ENCODE results near the gene ZNF579.

ZNF579 gene

DNA sequence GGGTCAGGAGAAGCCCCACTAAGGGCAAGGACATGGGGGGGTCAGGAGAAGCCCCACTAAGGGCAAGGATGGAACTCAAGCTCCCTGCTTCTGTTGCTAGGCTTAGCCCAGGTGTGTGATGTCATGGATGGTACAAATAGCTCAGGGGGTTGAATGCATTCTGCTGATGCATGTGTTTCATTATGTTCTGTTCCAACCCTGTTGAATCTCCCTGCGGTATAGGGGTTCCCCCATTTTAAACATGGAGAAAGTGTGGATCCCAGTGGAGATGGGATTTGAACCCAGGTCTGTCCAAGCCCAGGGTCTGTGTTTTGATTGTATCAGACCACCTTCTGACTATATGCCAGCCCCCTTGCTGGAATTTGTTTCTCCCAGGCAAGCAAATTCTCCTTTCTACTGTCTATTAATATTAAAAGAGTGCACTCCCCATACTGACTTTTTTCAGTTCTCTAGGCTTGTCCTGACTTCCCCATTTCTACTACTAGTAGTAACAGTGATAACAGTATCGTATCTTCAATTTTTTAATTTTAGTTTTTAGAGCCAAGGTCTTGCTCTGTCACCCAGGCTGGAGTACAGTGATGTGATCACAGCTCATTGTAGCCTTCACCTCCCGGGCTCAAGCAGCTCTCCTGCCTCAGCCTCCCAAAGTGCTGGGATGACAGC lies 31.5 kb upstream of the ZNF579 start:
- Histone ChIP-seq H3K4me1 (ENCODE audit: insufficient read depth, low read length) (peaks cover 12% of the 10 kb centered on the region), H3K27ac (ENCODE audit: low read length) (no peak overlapping the region), H3K36me3 (ENCODE audit: insufficient read depth, low read length) (peaks cover 54% of the 10 kb centered on the region), H4K20me1 (ENCODE audit: insufficient read depth, low read length) (peaks cover 43% of the 10 kb centered on the region), H2AFZ (ENCODE audit: low read depth, low read length) (no peak overlapping the region), H3K9ac (ENCODE audit: low read depth, low read length) (no peak overlapping the region), H3K27me3 (ENCODE audit: insufficient read depth, low read length, poor library complexity) (no peaks in the 10 kb centered on the region), H3K4me3 (ENCODE audit: low read depth in 1 of 2, low read length in 2 of 2) (no peak overlapping the region), H3K9me3 (ENCODE audit: insufficient read depth, low read length, severe bottlenecking) (no peaks in the 10 kb centered on the region), H3K4me2 (ENCODE audit: insufficient read depth, low read length) (no peak overlapping the region), H3K79me2 (ENCODE audit: insufficient read depth, low read length) (peaks cover 61% of the 10 kb centered on the region)
- DNase-seq (no peak), ATAC-seq (ENCODE audit: insufficient read depth, low read depth) (no peak)
- TF ChIP-seq, protein P1, sequence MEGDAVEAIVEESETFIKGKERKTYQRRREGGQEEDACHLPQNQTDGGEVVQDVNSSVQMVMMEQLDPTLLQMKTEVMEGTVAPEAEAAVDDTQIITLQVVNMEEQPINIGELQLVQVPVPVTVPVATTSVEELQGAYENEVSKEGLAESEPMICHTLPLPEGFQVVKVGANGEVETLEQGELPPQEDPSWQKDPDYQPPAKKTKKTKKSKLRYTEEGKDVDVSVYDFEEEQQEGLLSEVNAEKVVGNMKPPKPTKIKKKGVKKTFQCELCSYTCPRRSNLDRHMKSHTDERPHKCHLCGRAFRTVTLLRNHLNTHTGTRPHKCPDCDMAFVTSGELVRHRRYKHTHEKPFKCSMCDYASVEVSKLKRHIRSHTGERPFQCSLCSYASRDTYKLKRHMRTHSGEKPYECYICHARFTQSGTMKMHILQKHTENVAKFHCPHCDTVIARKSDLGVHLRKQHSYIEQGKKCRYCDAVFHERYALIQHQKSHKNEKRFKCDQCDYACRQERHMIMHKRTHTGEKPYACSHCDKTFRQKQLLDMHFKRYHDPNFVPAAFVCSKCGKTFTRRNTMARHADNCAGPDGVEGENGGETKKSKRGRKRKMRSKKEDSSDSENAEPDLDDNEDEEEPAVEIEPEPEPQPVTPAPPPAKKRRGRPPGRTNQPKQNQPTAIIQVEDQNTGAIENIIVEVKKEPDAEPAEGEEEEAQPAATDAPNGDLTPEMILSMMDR (IDR thresholded peaks at IDR 0.05; ENCODE audit: borderline replicate concordance, extremely low read depth, low read length, poor library complexity, severe bottlenecking) = no peak
- TF ChIP-seq EZH2 (IDR thresholded peaks at IDR 0.05; ENCODE audit: borderline replicate concordance, low read depth, low read length, severe bottlenecking) = no peak

GRCh38 chr19:55611300-55611982 lies 30.8 kb upstream of the ZNF579 start:
- no peak overlapping the region for H3K9ac ChIP-seq (ENCODE audit: low read depth, low read length)
- H3K4me3 ChIP-seq (ENCODE audit: low read depth in 1 of 2, low read length in 2 of 2) = no peak overlapping the region
- H3K79me2 ChIP-seq (ENCODE audit: insufficient read depth, low read length) = peaks cover 67% of the 10 kb centered on the region
- no peak overlapping the region for H3K27ac ChIP-seq (ENCODE audit: low read length)
- no peaks in the 10 kb centered on the region for H3K9me3 ChIP-seq (ENCODE audit: insufficient read depth, low read length, severe bottlenecking)
- ATAC-seq (ENCODE audit: insufficient read depth, low read depth) = no peak
- no peaks in the 10 kb centered on the region for H3K27me3 ChIP-seq (ENCODE audit: insufficient read depth, low read length, poor library complexity)
- no peak overlapping the region for H3K4me2 ChIP-seq (ENCODE audit: insufficient read depth, low read length)
- TF ChIP-seq, protein P1 (IDR thresholded peaks at IDR 0.05; ENCODE audit: borderline replicate concordance, extremely low read depth, low read length, poor library complexity, severe bottlenecking) = no peak
- TF ChIP-seq EZH2 (IDR thresholded peaks at IDR 0.05; ENCODE audit: borderline replicate concordance, low read depth, low read length, severe bottlenecking) = no peak
- no peak for DNase-seq
- H3K4me1 ChIP-seq (ENCODE audit: insufficient read depth, low read length) = peaks cover 19% of the 10 kb centered on the region
- peaks cover 55% of the 10 kb centered on the region for H3K36me3 ChIP-seq (ENCODE audit: insufficient read depth, low read length)
- H4K20me1 ChIP-seq (ENCODE audit: insufficient read depth, low read length) = peaks cover 43% of the 10 kb centered on the region
- H2AFZ ChIP-seq (ENCODE audit: low read depth, low read length) = no peak overlapping the region

- Histone ChIP-seq H4K20me1 (ENCODE audit: insufficient read depth, low read length) (peaks cover 34% of the 10 kb centered on the region), H3K4me2 (ENCODE audit: insufficient read depth, low read length) (no peak overlapping the region), H3K4me3 (ENCODE audit: low read depth in 1 of 2, low read length in 2 of 2) (no peak overlapping the region), H3K27me3 (ENCODE audit: insufficient read depth, low read length, poor library complexity) (no peaks in the 10 kb centered on the region), H3K27ac (ENCODE audit: low read length) (no peak overlapping the region), H3K4me1 (ENCODE audit: insufficient read depth, low read length) (peaks cover 33% of the 10 kb centered on the region), H3K79me2 (ENCODE audit: insufficient read depth, low read length) (peaks cover 73% of the 10 kb centered on the region), H3K36me3 (ENCODE audit: insufficient read depth, low read length) (peaks cover 39% of the 10 kb centered on the region), H3K9ac (ENCODE audit: low read depth, low read length) (no peak overlapping the region), H2AFZ (ENCODE audit: low read depth, low read length) (no peak overlapping the region), H3K9me3 (ENCODE audit: insufficient read depth, low read length, severe bottlenecking) (no peaks in the 10 kb centered on the region)
- no peak for TF ChIP-seq EZH2 (IDR thresholded peaks at IDR 0.05; ENCODE audit: borderline replicate concordance, low read depth, low read length, severe bottlenecking)
- TF ChIP-seq, protein P1 (IDR thresholded peaks at IDR 0.05; ENCODE audit: borderline replicate concordance, extremely low read depth, low read length, poor library complexity, severe bottlenecking) = no peak
- ATAC-seq (ENCODE audit: insufficient read depth, low read depth) (no peak), DNase-seq (no peak)
These were observed 28.7 kb upstream of the ZNF579 start for GRCh38 chr19:55609326-55609725.

All from DND-41 (cell line).